Measurements from ENCODE around the gene MAP1S. TPM values are rescaled to one million over a fixed set of nuclear protein-coding genes. Genes with fewer than 3 reads are reported as not detected.

Gene MAP1S
- total and polyA plus RNA-seq, 10 donors = 15.0 to 63.1 (median 35.5) TPM

- DNase-seq = peak; percentile 94
- Histone ChIP-seq H3K27ac (peak overlapping the region in 3 of 8 donors; percentile 3 to 89 (median 49)), H3K4me3 (peak overlapping the region in 1 of 8 donors; percentile 13), H3K36me3 (peaks cover 0 to 93% (median 30%) of the 10 kb centered on the region in 6 donors), H3K4me1 (peaks cover 0 to 39% (median 17%) of the 10 kb centered on the region in 6 donors), H3K9me3 (no peaks in the 10 kb centered on the region), H3K27me3 (replicated peaks in 1 of 7) (no peaks in the 10 kb centered on the region)
- intact Hi-C loops (cut with DNase I; ENCODE audit: low total_unique reads) = loop anchor here (5.0 kb wide), 1 partner anchor 54 kb away; no protein-coding TSS in a partner anchor
- 27 to 46% (median 34%) methylated on average over 23 to 29 of the region's 29 CpGs for WGBS, 5 donors
- TF ChIP-seq POLR2A (IDR thresholded peaks at IDR 0.05) (no peak), POLR2AphosphoS5 (IDR thresholded peaks at IDR 0.05) (peak; percentile 63 to 79 (median 63))
- TF ChIP-seq, protein P1, sequence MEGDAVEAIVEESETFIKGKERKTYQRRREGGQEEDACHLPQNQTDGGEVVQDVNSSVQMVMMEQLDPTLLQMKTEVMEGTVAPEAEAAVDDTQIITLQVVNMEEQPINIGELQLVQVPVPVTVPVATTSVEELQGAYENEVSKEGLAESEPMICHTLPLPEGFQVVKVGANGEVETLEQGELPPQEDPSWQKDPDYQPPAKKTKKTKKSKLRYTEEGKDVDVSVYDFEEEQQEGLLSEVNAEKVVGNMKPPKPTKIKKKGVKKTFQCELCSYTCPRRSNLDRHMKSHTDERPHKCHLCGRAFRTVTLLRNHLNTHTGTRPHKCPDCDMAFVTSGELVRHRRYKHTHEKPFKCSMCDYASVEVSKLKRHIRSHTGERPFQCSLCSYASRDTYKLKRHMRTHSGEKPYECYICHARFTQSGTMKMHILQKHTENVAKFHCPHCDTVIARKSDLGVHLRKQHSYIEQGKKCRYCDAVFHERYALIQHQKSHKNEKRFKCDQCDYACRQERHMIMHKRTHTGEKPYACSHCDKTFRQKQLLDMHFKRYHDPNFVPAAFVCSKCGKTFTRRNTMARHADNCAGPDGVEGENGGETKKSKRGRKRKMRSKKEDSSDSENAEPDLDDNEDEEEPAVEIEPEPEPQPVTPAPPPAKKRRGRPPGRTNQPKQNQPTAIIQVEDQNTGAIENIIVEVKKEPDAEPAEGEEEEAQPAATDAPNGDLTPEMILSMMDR (IDR thresholded peaks at IDR 0.05 in 8 of 11, conservative IDR thresholded peaks at IDR 0.05 in 3 of 11) = peak; percentile 56 to 84 (median 78)
Observed at GRCh38 chr19:17766543-17767131, 47.4 kb downstream of the MAP1S start.

- intact Hi-C loops (cut with DNase I; ENCODE audit: low total_unique reads) = loop anchor here (5.0 kb wide), 1 partner anchor 55 kb away; no protein-coding TSS in a partner anchor
- no peak overlapping the region for H3K27ac ChIP-seq
- no peak for TF ChIP-seq POLR2A (IDR thresholded peaks at IDR 0.05)
- TF ChIP-seq POLR2AphosphoS5 (IDR thresholded peaks at IDR 0.05) = no peak
- TF ChIP-seq, protein P1 (IDR thresholded peaks at IDR 0.05 in 8 of 11, conservative IDR thresholded peaks at IDR 0.05 in 3 of 11) = no peak
- DNase-seq = no peak
- H3K27me3 ChIP-seq (replicated peaks in 1 of 7) = no peaks in the 10 kb centered on the region
- no peaks in the 10 kb centered on the region for H3K9me3 ChIP-seq
- H3K4me1 ChIP-seq = peaks cover 0 to 39% (median 17%) of the 10 kb centered on the region in 6 donors
- H3K36me3 ChIP-seq = peaks cover 0 to 96% (median 38%) of the 10 kb centered on the region in 6 donors
- 76 to 93% (median 80%) methylated on average over 1 of the region's 1 CpG for WGBS, 5 donors
- no peak overlapping the region for H3K4me3 ChIP-seq
Observed at GRCh38 chr19:17767559-17767958, 48.3 kb downstream of the MAP1S start.

- H3K36me3 ChIP-seq = peaks cover 0 to 97% (median 34%) of the 10 kb centered on the region in 6 donors
- peaks cover 0 to 26% (median 14%) of the 10 kb centered on the region in 6 donors for H3K4me1 ChIP-seq
- WGBS, 5 donors = 78 to 90% (median 88%) methylated on average over 13 of the region's 13 CpGs
- intact Hi-C loops (cut with DNase I; ENCODE audit: low total_unique reads) = no loop called here
- H3K27ac ChIP-seq = no peak overlapping the region
- no peak for DNase-seq
- H3K4me3 ChIP-seq = no peak overlapping the region
- TF ChIP-seq, protein P1 (IDR thresholded peaks at IDR 0.05 in 8 of 11, conservative IDR thresholded peaks at IDR 0.05 in 3 of 11) = no peak
- no peak for TF ChIP-seq POLR2A (IDR thresholded peaks at IDR 0.05)
- no peak for TF ChIP-seq POLR2AphosphoS5 (IDR thresholded peaks at IDR 0.05)
- no peaks in the 10 kb centered on the region for H3K27me3 ChIP-seq (replicated peaks in 1 of 7)
- no peaks in the 10 kb centered on the region for H3K9me3 ChIP-seq
Observed at GRCh38 chr19:17770613-17771012, 51.3 kb downstream of the MAP1S start.

GRCh38 chr19:17772172-17772571 is 52.9 kb downstream of the MAP1S start:
- Histone ChIP-seq H3K36me3 (peaks cover 0 to 95% (median 31%) of the 10 kb centered on the region in 6 donors), H3K27me3 (replicated peaks in 1 of 7) (no peaks in the 10 kb centered on the region), H3K27ac (no peak overlapping the region), H3K9me3 (no peaks in the 10 kb centered on the region), H3K4me3 (no peak overlapping the region), H3K4me1 (peaks cover 0 to 25% (median 11%) of the 10 kb centered on the region in 6 donors)
- intact Hi-C loops (cut with DNase I; ENCODE audit: low total_unique reads) = no loop called here
- no peak for DNase-seq
- TF ChIP-seq, protein P1 (IDR thresholded peaks at IDR 0.05 in 8 of 11, conservative IDR thresholded peaks at IDR 0.05 in 3 of 11) = no peak
- TF ChIP-seq POLR2A (IDR thresholded peaks at IDR 0.05) (no peak), POLR2AphosphoS5 (IDR thresholded peaks at IDR 0.05) (no peak)
- 89 to 96% (median 96%) methylated on average over 4 of the region's 4 CpGs for WGBS, 5 donors

Data from spleen (tissue), 11 donors.